Posterior cingulate gyrus (tissue), 11 donors: Measurements from ENCODE around the gene ADAM12.

Experiments
- DNase-seq, 10 donors: peaks; one replicate each; pipeline versions ENCODE4 v3.0.0 to v3.0.0-alpha.2; 2020 to 2021; ENCODE audit warnings: mixed read lengths in 3 of 10
- intact Hi-C: fragments of 100-400 bp; cut with DNase I; formaldehyde crosslinking; loops from one replicate; pipeline ENCODE4 v1.15.1; 2023

The ADAM12 gene

GRCh38 chr10:126101325-126101724, 287.0 kb downstream of the ADAM12 start:
- DNase-seq, result no peak
- intact Hi-C loops, result no loop called here

GRCh38 chr10:126099366-126099765, 288.9 kb downstream of the ADAM12 start:
- intact Hi-C loops, result no loop called here

GRCh38 chr10:126098226-126098581, 290.1 kb downstream of the ADAM12 start:
- DNase-seq, result no peak
- intact Hi-C loops, result no loop called here

More at GRCh38 chr10:126099366-126099765, 288.9 kb downstream of the ADAM12 start:
- no peak for DNase-seq

DNA sequence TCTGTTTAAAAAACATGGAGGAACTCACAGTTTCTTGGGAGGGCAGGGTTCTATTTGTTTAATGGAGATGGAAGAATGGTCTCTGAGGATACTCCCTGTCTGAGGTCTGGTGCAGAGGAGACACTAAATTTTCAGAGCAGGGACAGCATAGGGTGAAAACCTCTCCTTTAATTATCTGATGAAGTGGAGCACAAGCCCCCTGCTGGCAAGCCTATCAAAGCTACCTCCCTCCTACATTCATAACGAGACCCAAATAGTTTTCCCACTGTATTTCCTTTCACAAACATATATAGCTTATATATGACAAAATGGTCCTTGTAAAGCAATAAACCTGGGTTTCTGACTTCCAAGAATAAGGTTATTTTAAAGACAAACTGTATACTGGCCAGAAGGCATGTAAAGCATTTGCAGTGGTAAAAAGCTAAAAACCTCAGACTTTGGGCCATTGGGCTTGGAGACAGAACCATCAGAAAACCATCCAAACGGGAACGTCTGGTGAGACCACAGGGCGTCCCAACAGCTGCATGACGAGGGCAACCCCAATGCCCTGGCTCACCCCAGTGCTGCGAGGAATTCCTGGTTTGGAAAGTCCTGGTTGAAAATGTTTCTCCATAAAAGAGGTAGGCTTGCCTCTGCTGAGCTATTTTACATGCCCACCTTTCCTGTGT, 290.6 kb downstream of the ADAM12 start:
- DNase-seq, result no peak
- intact Hi-C loops, result no loop called here

GRCh38 chr10:126094537-126094936, 293.7 kb downstream of the ADAM12 start:
- no peak for DNase-seq
- intact Hi-C loops, result no loop called here

GRCh38 chr10:126092366-126093215, 295.7 kb downstream of the ADAM12 start:
- intact Hi-C loops, result no loop called here
- no peak for DNase-seq

- DNase-seq, result no peak
- intact Hi-C loops, result no loop called here
Measured at GRCh38 chr10:126090911-126091728, 297.2 kb downstream of the ADAM12 start.

DNA sequence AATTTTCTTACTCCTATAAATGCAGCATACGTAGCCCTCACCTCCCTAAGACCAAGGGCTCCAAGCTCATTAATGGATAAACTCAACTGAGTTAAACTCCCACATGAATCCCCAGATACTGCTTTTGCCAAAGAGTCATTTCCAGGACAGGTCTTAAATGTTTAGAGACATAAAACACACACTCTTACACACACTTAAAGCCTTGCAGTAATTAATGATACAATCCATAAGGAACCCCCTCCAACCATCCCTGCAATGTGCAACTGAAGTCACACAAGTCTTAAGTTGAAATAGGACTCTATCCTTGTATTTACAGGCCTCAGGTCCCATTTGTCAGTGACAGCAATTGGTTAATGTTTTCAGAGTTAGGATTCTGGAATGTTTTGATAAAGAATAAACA, 297.8 kb downstream of the ADAM12 start:
- intact Hi-C loops, result no loop called here
- DNase-seq, result no peak

DNA sequence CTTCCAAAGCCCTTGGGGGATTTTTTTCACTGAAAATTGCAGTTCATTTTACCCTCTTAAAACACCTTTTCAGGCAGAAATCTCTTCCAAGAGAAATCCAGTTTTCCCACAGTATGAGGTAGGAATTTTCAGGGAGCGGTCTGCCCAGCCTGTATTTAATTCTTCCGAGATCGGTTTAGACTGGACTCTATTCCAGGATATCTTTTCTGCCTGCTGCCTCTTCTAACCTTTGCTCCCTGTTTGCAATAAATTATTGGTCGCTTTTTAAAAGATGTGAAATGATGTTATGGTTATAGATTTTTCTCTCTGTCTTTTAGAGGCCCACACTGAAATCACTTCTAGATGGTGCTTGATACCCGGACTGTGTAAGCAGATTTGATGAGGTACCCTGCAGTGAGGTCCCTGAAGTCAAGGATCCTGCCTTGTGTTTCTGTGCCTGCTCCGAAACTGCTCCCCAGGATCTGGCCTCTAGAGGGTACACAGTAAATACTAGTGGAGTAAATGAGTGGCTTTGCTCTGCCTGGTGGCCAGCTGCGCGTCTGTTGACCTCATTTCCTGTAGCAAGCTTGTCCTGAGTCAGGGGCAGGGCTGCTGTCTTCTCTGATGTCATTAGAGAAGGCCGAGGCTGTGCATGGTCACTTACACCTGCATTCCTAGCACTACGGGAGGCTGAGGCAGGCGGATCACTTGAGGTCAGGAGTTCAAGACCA, 300.3 kb downstream of the ADAM12 start:
- intact Hi-C loops, result no loop called here
- no peak for DNase-seq

- intact Hi-C loops, result no loop called here
- DNase-seq, result no peak
Measured at GRCh38 chr10:126087153-126087680, 301.1 kb downstream of the ADAM12 start.

- intact Hi-C loops, result no loop called here
- no peak for DNase-seq
Measured at GRCh38 chr10:126085806-126086205, 302.5 kb downstream of the ADAM12 start.

DNA sequence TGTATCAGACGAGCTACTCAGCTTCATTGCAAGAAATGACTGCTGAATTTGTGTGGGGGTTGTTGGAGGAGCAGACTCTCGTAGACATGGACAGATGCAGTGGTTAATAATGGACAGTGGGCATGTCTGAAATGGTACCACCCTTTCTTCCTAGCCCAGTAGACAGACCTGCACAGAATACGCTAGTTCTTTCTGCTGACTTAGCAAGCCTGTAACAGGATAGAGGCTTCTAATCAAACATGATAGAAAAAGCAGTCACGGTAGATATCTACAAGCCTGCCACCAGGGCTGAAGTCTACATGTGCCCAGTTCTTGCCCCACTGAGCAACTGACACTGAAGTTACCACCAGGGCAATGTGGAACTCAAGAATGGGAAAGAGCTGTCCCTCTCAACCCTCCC, 303.9 kb downstream of the ADAM12 start:
- no peak for DNase-seq
- intact Hi-C loops, result no loop called here

DNA sequence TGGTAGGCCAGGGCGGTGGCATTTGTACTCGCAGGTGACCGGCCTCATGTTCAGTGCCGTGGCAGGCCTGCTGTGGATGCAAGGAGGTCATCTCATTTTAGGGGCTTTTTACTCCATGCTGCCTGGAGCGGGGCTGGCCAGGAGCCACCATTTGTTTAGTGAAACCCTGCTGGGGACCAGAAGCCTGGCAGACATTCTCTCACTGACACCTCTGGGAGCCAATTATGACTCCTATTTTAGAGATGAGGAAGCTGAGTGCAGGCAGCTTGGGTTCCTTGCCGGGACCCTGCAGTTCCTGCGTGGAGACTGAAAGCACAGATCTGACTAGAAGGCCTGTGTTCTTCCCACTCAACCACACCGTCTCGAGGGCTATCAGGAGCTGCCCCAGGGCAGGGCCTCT, 305.3 kb downstream of the ADAM12 start:
- intact Hi-C loops, result no loop called here

DNA sequence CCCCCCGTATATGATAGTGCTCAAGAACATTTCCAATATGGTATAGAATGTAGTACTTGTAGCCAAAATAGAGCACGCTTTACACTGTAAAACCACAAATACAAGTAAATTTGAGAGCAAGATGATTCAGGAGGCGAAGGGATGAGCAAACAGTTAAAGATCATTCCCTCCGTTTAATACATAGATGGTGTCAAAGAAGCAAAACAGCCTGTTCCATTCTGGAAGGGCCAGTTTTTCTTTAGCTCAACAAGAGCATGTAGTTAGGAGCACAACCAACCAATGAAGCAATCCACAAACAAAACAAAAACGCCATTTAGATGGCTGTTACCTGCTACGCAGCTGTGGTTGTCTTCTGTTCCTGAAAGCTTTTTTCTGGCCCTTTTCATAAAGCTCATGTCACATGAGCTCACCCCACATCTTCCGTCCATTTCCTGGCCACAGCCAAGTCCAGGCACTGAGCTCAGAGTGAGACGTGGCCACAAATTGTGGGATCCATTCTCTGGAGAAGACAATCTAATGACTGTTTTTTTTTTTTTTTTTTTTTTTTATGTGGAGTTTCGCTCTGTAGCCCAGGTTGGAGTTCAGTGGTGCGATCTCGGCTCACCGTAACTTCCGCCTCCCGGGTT, 306.3 kb downstream of the ADAM12 start:
- intact Hi-C loops, result no loop called here
- no peak for DNase-seq

More for the DNA sequence above, 305.3 kb downstream of the ADAM12 start:
- DNase-seq, result no peak

DNA sequence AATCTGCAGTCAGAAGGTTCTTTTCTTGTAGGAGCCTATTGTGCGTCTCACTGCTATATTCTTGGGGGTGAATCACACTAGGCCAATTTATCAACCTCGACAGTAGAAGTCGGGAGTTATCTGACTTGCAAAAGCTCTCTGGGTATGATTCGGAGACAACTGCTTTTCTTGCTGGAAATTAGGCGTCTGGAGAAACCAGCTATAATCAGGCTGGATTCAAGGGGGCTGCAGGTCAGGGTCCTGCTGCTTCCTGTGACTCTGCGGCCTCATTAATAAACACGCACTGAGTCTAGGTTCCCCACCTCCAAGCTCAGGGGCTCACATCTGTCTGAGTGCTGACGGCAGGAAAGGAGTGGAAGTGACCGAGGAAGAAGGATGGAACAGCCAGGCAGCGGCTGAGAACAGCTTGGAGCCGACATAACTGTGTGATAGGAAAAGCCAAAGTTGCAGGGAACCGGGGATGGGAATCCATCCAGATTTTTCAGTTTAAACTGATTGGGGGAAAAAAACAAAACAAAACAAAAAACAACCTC, 307.3 kb downstream of the ADAM12 start:
- no peak for DNase-seq
- intact Hi-C loops, result no loop called here

- no peak for DNase-seq
- intact Hi-C loops, result no loop called here
Measured at GRCh38 chr10:126080291-126080825, 307.9 kb downstream of the ADAM12 start.

DNA sequence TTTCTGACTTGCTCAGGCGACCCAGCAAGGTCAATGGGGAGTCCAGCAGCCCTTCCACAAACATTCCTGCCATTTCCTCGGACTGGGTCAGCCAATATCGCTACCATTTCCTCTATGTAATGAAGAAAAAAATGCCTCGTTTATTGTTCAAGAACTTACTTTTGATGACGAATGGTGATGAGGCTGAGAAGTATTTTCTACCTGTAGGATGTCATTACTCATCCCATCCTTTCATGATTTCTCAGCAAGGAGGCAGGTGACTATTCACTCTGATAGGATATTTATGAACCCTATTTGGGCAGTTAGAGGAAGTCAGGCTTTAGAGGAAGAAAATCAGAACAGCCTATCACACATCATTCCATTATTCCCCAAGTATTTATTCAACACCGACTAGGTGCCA, 313.3 kb downstream of the ADAM12 start:
- DNase-seq, result no peak
- intact Hi-C loops, result no loop called here

- DNase-seq, result no peak
- intact Hi-C loops, result no loop called here
Measured at GRCh38 chr10:126074291-126074690, 314.0 kb downstream of the ADAM12 start.

DNA sequence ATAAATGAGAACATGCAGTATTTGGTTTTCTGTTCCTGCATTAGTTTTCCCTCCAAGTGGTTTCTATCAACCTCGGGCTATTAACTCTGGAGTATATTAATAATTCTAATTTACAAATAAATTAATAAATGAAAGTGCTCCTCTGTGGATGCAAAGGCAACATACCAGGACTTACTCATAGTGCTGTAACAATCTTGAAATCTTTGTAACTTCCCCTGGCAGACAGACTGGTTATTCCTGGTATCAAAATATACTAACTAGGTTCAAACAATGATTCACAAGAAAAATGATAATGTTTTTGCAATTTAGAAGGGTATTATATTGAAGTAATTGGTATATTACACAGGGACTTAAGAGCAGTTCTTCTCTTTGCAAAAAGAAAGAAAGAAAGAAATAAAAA, 314.7 kb downstream of the ADAM12 start:
- intact Hi-C loops, result no loop called here
- no peak for DNase-seq
